Keratinocyte (primary cell): ENCODE results near the gene ZNF780A. TPM values are rescaled to one million over a fixed set of nuclear protein-coding genes. Genes with fewer than 3 reads are reported as not detected.
A peak's percentile ranks its signal among the peaks of the same experiment; 100 is the strongest.
"Not testable (repeated sequence)": the region's sequence is repeated elsewhere in the genome, so short reads cannot be mapped to it uniquely, and the experiment has no call there.

ENCODE experiments used
- DNase-seq: peaks from one replicate; pipeline ENCODE4 v3.0.0-alpha.2; 2011; ENCODE audit warnings: low read depth, missing footprints, low spot score
- FAIRE-seq: peaks from 2 replicates; lab custom pipeline; 2011; peaks lifted over from hg19 to GRCh38; lab: Jason Lieb, UNC
- H2AFZ ChIP-seq: 2 replicates; pipeline ENCODE4 v1.6.0; 2012; ENCODE audit warnings: low read length, control low read depth, inconsistent platforms; ENCODE audit not compliant: control insufficient read depth
- H3K27ac ChIP-seq: 2 replicates; pipeline ENCODE4 v1.5.1; 2011; ENCODE audit warnings: low read length; ENCODE audit not compliant: control insufficient read depth, insufficient read depth
- H3K27me3 ChIP-seq: 3 replicates; pipeline ENCODE4 v1.6.0; 2011; ENCODE audit warnings: low read length; ENCODE audit not compliant: control insufficient read depth, insufficient read depth; ENCODE audit errors: extremely low read depth
- H3K36me3 ChIP-seq, 2 experiments: 2 replicates in 1 of 2; 3 replicates in 1 of 2; pipeline ENCODE4 v1.5.1; 2011; ENCODE audit warnings: low read length in 2 of 2, mild to moderate bottlenecking in 1 of 2; ENCODE audit not compliant: control insufficient read depth in 2 of 2, insufficient read depth in 2 of 2; ENCODE audit errors: extremely low read depth in 1 of 2
- H3K4me1 ChIP-seq: 3 replicates; pipeline ENCODE4 v1.5.1; 2011; ENCODE audit warnings: low read length; ENCODE audit not compliant: control insufficient read depth, insufficient read depth; ENCODE audit errors: extremely low read depth
- H3K4me2 ChIP-seq: 3 replicates; pipeline ENCODE4 v1.6.0; 2011; ENCODE audit warnings: low read depth, low read length; ENCODE audit not compliant: control insufficient read depth, insufficient read depth; ENCODE audit errors: extremely low read depth
- H3K4me3 ChIP-seq, 3 experiments: fragments of 200-600 bp in 1 of 3; sonication (generic) in 1 of 3; 2 replicates in 2 of 3; 3 replicates in 1 of 3; pipeline ENCODE4 v1.5.1; 2011 to 2016; ENCODE audit warnings: low read length in 3 of 3, mild to moderate bottlenecking in 3 of 3, control low read depth in 2 of 3, inconsistent platforms in 1 of 3, low read depth in 1 of 3, mixed read lengths in 1 of 3, mixed run types in 1 of 3, moderate library complexity in 1 of 3; ENCODE audit not compliant: control insufficient read depth in 2 of 3, insufficient read depth in 2 of 3; ENCODE audit errors: extremely low read depth in 1 of 3
- H3K79me2 ChIP-seq: 2 replicates; pipeline ENCODE4 v1.6.0; 2012; ENCODE audit warnings: low read length; ENCODE audit not compliant: control insufficient read depth, insufficient read depth
- H3K9ac ChIP-seq: 3 replicates; pipeline ENCODE4 v1.6.0; 2011; ENCODE audit warnings: low read length; ENCODE audit not compliant: control insufficient read depth, insufficient read depth; ENCODE audit errors: extremely low read depth
- H3K9me1 ChIP-seq: 3 replicates; pipeline ENCODE4 v1.6.0; 2011; ENCODE audit warnings: low read length; ENCODE audit not compliant: control insufficient read depth, insufficient read depth; ENCODE audit errors: extremely low read depth
- H3K9me3 ChIP-seq: 2 replicates; pipeline ENCODE4 v1.5.1; 2012; ENCODE audit warnings: low read depth, low read length; ENCODE audit not compliant: control insufficient read depth
- H4K20me1 ChIP-seq: 3 replicates; pipeline ENCODE4 v1.6.0; 2011; ENCODE audit warnings: low read length; ENCODE audit not compliant: control insufficient read depth, insufficient read depth; ENCODE audit errors: extremely low read depth
- CTCF ChIP-seq, 3 experiments: IDR thresholded peaks in 1 of 3; conservative IDR thresholded peaks in 1 of 3; optimal IDR thresholded peaks in 1 of 3; 2 replicates in 2 of 3; 3 replicates in 1 of 3; pipeline versions ENCODE3 to v1.5.1; 2011; ENCODE audit warnings: low read length in 3 of 3, mild to moderate bottlenecking in 3 of 3, moderate library complexity in 2 of 3, control low read depth in 1 of 3, inconsistent platforms in 1 of 3; ENCODE audit not compliant: insufficient read depth in 2 of 3; ENCODE audit errors: extremely low read depth in 1 of 3
- EZH2 ChIP-seq: IDR thresholded peaks from one replicate; pipeline ENCODE4 v1.6.1; 2012; ENCODE audit warnings: inconsistent platforms, mild to moderate bottlenecking, low read length, moderate library complexity
- dilution Hi-C: fragments of 300-500 bp; cut with MboI; formaldehyde crosslinking; loops from one replicate; pipeline ENCODE4 v1.7.0; 2020; ENCODE audit warnings: low sequenced_read_pairs; ENCODE audit not compliant: extremely low pct_ligation_motif_present
- polyA plus RNA-seq, 5 experiments: library from polyadenylated mRNA; depleted of rRNA in 3 of 5; stranded (reverse) in 3 of 5; stranded (forward) in 1 of 5; unstranded in 1 of 5; fragments of >200 nt; gene quantifications; 1 replicate in 1 of 5; 2 replicates in 3 of 5; 3 replicates in 1 of 5; pipeline versions ENCODE4 v1.2.1 to v1.2.3, GENCODE V29; 2011 to 2012; ENCODE audit warnings: missing spikeins in 2 of 5, low read depth in 1 of 5, low replicate concordance in 1 of 5

The ZNF780A gene
- polyA plus RNA-seq, 1 donor (not counting 4 experiments of a cell fraction or from before 2014, with no cell fraction given) = 19.0 TPM

DNA sequence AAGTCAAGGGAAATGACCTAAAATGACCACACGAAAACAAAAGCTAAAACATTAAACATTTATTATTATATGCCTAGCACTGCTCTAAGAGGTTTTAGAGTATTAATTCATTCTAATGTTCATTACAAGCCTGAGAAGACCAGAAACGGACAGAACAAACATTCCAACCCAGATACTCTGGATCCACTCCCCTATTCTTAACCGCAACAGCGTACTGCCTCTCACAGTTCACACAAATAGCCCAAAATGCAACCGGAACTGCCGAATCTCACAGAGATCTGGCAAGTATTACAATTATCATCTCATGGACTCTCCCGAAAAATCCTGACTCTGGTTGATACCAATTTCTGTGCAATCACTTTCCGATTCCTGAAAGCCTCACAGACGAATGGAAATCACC lies 36.1 kb downstream of the ZNF780A start:
- Histone ChIP-seq H3K9me1 (no peaks in the 10 kb centered on the region), H3K36me3 (no peaks in the 10 kb centered on the region), H3K9ac (no peak overlapping the region), H3K9me3 (peaks cover 2% of the 10 kb centered on the region), H2AFZ (no peak overlapping the region), H3K4me3 (peak overlapping the region in 1 of 3 experiments; percentile 84), H3K27ac (no peak overlapping the region), H4K20me1 (no peaks in the 10 kb centered on the region), H3K4me2 (peak overlapping the region; percentile 99), H3K4me1 (peaks cover 11% of the 10 kb centered on the region), H3K27me3 (no peaks in the 10 kb centered on the region), H3K79me2 (peaks cover 24% of the 10 kb centered on the region)
- no peak for TF ChIP-seq EZH2
- no peak for TF ChIP-seq CTCF (optimal IDR thresholded peaks at IDR 0.05 in 1 of 3, IDR thresholded peaks at IDR 0.05 in 1 of 3, conservative IDR thresholded peaks at IDR 0.05 in 1 of 3; ENCODE audit: extremely low read depth in 1 of 3, insufficient read depth in 2 of 3, low read length in 3 of 3)
- dilution Hi-C loops = no loop called here
- DNase-seq (no peak), FAIRE-seq (no peak)

- no peaks in the 10 kb centered on the region for H4K20me1 ChIP-seq
- peaks cover 24% of the 10 kb centered on the region for H3K79me2 ChIP-seq
- no peak overlapping the region for H3K4me2 ChIP-seq
- H3K9me3 ChIP-seq = no peaks in the 10 kb centered on the region
- no peak overlapping the region for H3K27ac ChIP-seq
- DNase-seq (no peak), FAIRE-seq (no peak)
- H3K9ac ChIP-seq = no peak overlapping the region
- dilution Hi-C loops = no loop called here
- TF ChIP-seq CTCF (optimal IDR thresholded peaks at IDR 0.05 in 1 of 3, IDR thresholded peaks at IDR 0.05 in 1 of 3, conservative IDR thresholded peaks at IDR 0.05 in 1 of 3; ENCODE audit: extremely low read depth in 1 of 3, insufficient read depth in 2 of 3, low read length in 3 of 3) (no peak), EZH2 (no peak)
- no peak overlapping the region for H2AFZ ChIP-seq
- peaks cover 0 to 5% of the 10 kb centered on the region in 2 experiments for H3K36me3 ChIP-seq
- no peaks in the 10 kb centered on the region for H3K27me3 ChIP-seq
- H3K9me1 ChIP-seq = no peaks in the 10 kb centered on the region
- no peak overlapping the region for H3K4me3 ChIP-seq
- H3K4me1 ChIP-seq = peaks cover 11% of the 10 kb centered on the region
Observed at GRCh38 chr19:40053491-40053890, 37.3 kb downstream of the ZNF780A start.

DNA sequence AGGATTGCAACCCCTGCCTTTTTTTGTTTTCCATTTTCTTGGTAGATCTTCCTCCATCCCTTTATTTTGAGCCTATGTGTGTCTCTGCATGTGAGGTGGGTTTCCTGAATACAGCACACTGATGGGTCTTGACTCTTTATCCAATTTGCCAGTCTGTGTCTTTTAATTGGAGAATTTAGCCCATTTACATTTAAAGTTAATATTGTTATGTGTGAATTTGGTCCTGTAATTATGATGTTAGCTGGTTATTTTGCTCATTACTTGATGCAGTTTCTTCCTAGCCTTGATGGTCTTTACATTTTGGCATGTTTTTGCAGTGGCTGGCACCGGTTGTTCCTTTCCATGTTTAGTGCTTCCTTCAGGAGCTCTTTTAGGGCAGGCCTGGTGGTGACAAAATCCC lies 49.0 kb downstream of the ZNF780A start:
- H3K4me2 ChIP-seq, H3K9me1 ChIP-seq, H3K4me3 ChIP-seq, H3K79me2 ChIP-seq, H3K4me1 ChIP-seq, FAIRE-seq, H2AFZ ChIP-seq, DNase-seq, H3K27me3 ChIP-seq, dilution Hi-C loops, H3K27ac ChIP-seq, H3K9ac ChIP-seq, H4K20me1 ChIP-seq, H3K9me3 ChIP-seq, H3K36me3 ChIP-seq: not testable (repeated sequence)

DNA sequence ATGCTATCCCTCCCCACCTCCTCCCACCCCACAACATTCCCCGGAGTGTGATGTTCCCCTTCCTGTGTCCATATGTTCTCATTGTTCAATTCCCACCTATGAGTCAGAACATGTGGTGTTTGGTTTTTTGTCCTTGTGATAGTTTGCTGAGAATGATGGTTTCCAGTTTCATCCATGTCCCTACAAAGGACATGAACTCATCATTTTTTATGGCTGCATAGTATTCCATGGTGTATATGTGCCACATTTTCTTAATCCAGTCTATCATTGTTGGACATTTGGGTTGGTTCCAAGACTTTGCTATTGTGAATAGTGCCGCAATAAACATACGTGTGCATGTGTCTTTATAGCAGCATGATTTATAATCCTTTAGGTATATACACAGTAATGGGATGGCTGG lies 52.7 kb downstream of the ZNF780A start:
- dilution Hi-C loops, H3K79me2 ChIP-seq, H3K4me1 ChIP-seq, H3K4me2 ChIP-seq, H3K36me3 ChIP-seq, H3K27ac ChIP-seq, H3K27me3 ChIP-seq, H2AFZ ChIP-seq, H3K9ac ChIP-seq, H3K4me3 ChIP-seq, H3K9me1 ChIP-seq, DNase-seq, FAIRE-seq, H4K20me1 ChIP-seq: not testable (repeated sequence)
- peaks cover 17% of the 10 kb centered on the region for H3K9me3 ChIP-seq
